ENCODE data around the gene KRTAP5-10.

- TF ChIP-seq CTCF (IDR thresholded peaks at IDR 0.05) = no peak
- TF ChIP-seq POLR2A (IDR thresholded peaks at IDR 0.05) = no peak
Measured at GRCh38 chr11:71557257-71557656, 8.1 kb upstream of the KRTAP5-10 start.
